ENCODE data around the gene WNK2. TPM values are rescaled to one million over a fixed set of nuclear protein-coding genes. Genes with fewer than 3 reads are reported as not detected.

Gene WNK2
- polyA plus RNA-seq, 2 of the 4 experiments (the other 2 are of a cell fraction) = 2.1 to 6.7 TPM

DNA sequence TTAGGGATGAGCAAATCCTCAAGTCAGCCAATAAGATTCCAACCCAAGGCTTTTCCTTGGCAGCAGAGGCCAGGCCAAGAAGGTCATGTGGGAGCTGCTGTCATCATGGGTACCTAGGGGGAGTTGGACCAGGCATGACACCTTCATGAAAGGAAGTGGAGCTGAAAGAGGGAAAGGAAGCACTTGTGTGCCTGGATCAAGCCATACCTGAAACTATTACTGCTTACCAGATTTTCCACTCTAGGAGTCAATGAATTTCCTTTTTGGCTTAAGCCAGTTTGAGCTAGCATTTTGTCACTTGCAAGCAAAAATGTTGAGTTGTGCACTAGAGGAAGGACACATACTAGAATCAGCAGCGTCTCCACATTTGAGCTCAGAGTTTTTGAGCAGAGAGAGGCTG, 14.5 kb upstream of the WNK2 start (continued):
- TF ChIP-seq NR3C1 (IDR thresholded peaks at IDR 0.05) (no peak), ZC3H11A (IDR thresholded peaks at IDR 0.05) (no peak)

DNA sequence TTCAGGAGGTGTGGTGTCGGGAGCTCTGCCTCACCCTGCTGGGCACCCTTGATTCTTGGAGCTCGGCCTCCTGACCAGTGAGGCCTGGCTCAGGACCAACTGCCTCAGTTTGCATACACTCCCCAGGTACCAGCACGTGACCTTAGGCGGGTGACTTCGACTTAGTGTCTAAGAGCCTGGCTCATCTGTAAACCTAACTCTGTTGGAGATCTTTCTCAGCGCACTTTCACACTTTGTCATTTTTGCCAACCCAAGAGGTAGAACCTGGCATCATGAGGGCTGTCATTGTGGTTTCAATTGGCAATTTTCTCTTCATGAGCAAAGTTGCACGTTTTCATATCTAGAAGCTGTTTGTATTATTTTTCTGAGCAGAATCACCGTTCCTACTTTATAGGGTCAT, 13.4 kb upstream of the WNK2 start:
- WGBS (ENCODE audit: missing lambda C conversion rate) = 70% methylated on average over 8 of the region's 8 CpGs
- POLR2A ChIA-PET = no interaction called here
- ATAC-seq = no peak
- Histone ChIP-seq H3K4me1 (no peaks in the 10 kb centered on the region), H3K4me3 (no peak overlapping the region), H3K4me2 (no peak overlapping the region), H3K27ac (no peak overlapping the region), H3K9me3 (no peaks in the 10 kb centered on the region)
- DNase-seq (ENCODE audit: low read depth in 1 of 2, low spot score in 1 of 2) = no peak
- CTCF ChIA-PET = interaction anchor here (1.1 to 6.0 kb wide), 4 partner anchors 25 to 137 kb away, joined by 3 to 27 read pairs (median 4); no protein-coding TSS in a partner anchor
- TF ChIP-seq, protein P1, sequence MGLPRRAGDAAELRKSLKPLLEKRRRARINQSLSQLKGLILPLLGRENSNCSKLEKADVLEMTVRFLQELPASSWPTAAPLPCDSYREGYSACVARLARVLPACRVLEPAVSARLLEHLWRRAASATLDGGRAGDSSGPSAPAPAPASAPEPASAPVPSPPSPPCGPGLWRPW (IDR thresholded peaks at IDR 0.05) = no peak
- TF ChIP-seq HOXB5 (CRISPR knock-in tag; IDR thresholded peaks at IDR 0.05) = no peak
- TF ChIP-seq, protein P2, sequence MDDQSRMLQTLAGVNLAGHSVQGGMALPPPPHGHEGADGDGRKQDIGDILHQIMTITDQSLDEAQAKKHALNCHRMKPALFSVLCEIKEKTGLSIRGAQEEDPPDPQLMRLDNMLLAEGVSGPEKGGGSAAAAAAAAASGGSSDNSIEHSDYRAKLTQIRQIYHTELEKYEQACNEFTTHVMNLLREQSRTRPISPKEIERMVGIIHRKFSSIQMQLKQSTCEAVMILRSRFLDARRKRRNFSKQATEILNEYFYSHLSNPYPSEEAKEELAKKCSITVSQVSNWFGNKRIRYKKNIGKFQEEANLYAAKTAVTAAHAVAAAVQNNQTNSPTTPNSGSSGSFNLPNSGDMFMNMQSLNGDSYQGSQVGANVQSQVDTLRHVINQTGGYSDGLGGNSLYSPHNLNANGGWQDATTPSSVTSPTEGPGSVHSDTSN (IDR thresholded peaks at IDR 0.05) = no peak
- TF ChIP-seq NR3C1 (IDR thresholded peaks at IDR 0.05) = no peak
- TF ChIP-seq PHF8 (IDR thresholded peaks at IDR 0.05; ENCODE audit: borderline replicate concordance, low read depth) = no peak
- no peak for TF ChIP-seq CBX8 (IDR thresholded peaks at IDR 0.05)
- no peak for TF ChIP-seq FOSB (CRISPR knock-in tag; IDR thresholded peaks at IDR 0.05)
- no peak for TF ChIP-seq TFCP2L1 (CRISPR knock-in tag; IDR thresholded peaks at IDR 0.05)
- TF ChIP-seq FOXS1 (CRISPR knock-in tag; IDR thresholded peaks at IDR 0.05) = no peak
- TF ChIP-seq ZFP36 (IDR thresholded peaks at IDR 0.05; ENCODE audit: borderline replicate concordance, partially characterized antibody) = no peak
- no peak for TF ChIP-seq ZC3H11A (IDR thresholded peaks at IDR 0.05)
- TF ChIP-seq SMC3 (IDR thresholded peaks at IDR 0.05) = no peak
- TF ChIP-seq, protein P3, sequence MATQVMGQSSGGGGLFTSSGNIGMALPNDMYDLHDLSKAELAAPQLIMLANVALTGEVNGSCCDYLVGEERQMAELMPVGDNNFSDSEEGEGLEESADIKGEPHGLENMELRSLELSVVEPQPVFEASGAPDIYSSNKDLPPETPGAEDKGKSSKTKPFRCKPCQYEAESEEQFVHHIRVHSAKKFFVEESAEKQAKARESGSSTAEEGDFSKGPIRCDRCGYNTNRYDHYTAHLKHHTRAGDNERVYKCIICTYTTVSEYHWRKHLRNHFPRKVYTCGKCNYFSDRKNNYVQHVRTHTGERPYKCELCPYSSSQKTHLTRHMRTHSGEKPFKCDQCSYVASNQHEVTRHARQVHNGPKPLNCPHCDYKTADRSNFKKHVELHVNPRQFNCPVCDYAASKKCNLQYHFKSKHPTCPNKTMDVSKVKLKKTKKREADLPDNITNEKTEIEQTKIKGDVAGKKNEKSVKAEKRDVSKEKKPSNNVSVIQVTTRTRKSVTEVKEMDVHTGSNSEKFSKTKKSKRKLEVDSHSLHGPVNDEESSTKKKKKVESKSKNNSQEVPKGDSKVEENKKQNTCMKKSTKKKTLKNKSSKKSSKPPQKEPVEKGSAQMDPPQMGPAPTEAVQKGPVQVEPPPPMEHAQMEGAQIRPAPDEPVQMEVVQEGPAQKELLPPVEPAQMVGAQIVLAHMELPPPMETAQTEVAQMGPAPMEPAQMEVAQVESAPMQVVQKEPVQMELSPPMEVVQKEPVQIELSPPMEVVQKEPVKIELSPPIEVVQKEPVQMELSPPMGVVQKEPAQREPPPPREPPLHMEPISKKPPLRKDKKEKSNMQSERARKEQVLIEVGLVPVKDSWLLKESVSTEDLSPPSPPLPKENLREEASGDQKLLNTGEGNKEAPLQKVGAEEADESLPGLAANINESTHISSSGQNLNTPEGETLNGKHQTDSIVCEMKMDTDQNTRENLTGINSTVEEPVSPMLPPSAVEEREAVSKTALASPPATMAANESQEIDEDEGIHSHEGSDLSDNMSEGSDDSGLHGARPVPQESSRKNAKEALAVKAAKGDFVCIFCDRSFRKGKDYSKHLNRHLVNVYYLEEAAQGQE (IDR thresholded peaks at IDR 0.05) = no peak
- no peak for TF ChIP-seq CHD4 (IDR thresholded peaks at IDR 0.05; ENCODE audit: borderline replicate concordance)
- FAIRE-seq = no peak

DNA sequence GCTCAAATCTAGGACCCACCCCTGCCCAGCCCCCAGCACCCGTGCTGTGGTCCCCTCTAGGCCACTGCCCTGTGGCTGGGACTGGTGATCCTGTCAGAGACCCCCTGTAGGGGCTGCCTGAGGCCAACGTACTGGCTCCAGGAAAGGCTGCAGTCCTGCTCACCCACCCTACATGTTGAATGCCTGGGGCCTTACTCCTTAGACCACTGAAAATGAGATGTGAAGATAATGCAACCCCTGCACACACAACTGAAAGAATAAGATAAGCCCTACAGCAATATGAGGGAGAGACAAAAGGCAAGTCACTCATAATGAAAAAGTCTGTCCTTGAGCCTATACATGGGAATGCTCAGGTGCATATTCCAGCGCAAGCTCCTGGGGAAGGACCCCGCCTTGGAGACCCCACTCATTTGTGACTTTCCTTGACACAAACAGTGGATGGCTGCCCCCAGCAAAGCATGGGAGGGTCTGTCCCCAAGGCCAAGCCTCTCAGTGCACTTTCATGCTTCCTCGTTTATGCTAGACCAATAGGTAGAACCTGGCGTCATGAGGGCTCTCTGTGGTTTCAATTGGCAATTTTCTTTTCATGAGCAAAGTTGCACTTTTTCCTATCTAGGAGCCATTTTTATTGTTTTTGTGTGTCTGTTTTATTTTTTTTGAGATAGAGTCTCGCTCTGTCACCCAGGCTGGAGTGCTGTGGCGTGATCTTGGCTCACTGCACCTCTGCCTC, 12.5 kb upstream of the WNK2 start:
- POLR2A ChIA-PET = no interaction called here
- no peak for FAIRE-seq
- TF ChIP-seq MYC (IDR thresholded peaks at IDR 0.05; ENCODE audit: borderline replicate concordance, low read length) = no peak
- TF ChIP-seq, protein P3 (IDR thresholded peaks at IDR 0.05) = no peak
- no peak for TF ChIP-seq JUN (IDR thresholded peaks at IDR 0.05)
- no peak for TF ChIP-seq TFCP2L1 (CRISPR knock-in tag; IDR thresholded peaks at IDR 0.05)
- TF ChIP-seq, protein P4, sequence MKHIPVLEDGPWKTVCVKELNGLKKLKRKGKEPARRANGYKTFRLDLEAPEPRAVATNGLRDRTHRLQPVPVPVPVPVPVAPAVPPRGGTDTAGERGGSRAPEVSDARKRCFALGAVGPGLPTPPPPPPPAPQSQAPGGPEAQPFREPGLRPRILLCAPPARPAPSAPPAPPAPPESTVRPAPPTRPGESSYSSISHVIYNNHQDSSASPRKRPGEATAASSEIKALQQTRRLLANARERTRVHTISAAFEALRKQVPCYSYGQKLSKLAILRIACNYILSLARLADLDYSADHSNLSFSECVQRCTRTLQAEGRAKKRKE (CRISPR knock-in tag; IDR thresholded peaks at IDR 0.05; ENCODE audit: low read depth) = no peak
- TF ChIP-seq, protein P5, sequence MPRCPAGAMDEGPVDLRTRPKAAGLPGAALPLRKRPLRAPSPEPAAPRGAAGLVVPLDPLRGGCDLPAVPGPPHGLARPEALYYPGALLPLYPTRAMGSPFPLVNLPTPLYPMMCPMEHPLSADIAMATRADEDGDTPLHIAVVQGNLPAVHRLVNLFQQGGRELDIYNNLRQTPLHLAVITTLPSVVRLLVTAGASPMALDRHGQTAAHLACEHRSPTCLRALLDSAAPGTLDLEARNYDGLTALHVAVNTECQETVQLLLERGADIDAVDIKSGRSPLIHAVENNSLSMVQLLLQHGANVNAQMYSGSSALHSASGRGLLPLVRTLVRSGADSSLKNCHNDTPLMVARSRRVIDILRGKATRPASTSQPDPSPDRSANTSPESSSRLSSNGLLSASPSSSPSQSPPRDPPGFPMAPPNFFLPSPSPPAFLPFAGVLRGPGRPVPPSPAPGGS (IDR thresholded peaks at IDR 0.05) = no peak
- TF ChIP-seq, protein P2 (IDR thresholded peaks at IDR 0.05) = no peak
- TF ChIP-seq SREBF2 (IDR thresholded peaks at IDR 0.05) = no peak
- no peak for TF ChIP-seq KDM5A (IDR thresholded peaks at IDR 0.05)
- no peak for TF ChIP-seq HOXB5 (CRISPR knock-in tag; IDR thresholded peaks at IDR 0.05)
- TF ChIP-seq, protein P1 (IDR thresholded peaks at IDR 0.05) = no peak

More for the DNA sequence above, 12.5 kb upstream of the WNK2 start:
- Histone ChIP-seq H3K4me2 (no peak overlapping the region), H3K4me3 (no peak overlapping the region), H3K9me3 (no peaks in the 10 kb centered on the region), H3K4me1 (no peaks in the 10 kb centered on the region), H3K27ac (no peak overlapping the region)
- DNase-seq (ENCODE audit: low read depth in 1 of 2, low spot score in 1 of 2) = no peak
- CTCF ChIA-PET = interaction anchor here (6.0 kb wide), 1 partner anchor 134 kb away, joined by 27 read pairs; no protein-coding TSS in a partner anchor
- no peak for ATAC-seq
- WGBS (ENCODE audit: missing lambda C conversion rate) = 79% methylated on average over 6 of the region's 8 CpGs
